GM23338 (cell line): Measurements from ENCODE around the gene TMIE. TPM values are rescaled to one million over a fixed set of nuclear protein-coding genes. Genes with fewer than 3 reads are reported as not detected.

Source experiments
- ATAC-seq: fragments of 200-7000 bp; cut with Tn5 transposase; 3 replicates; pipeline ENCODE4 v1.9.1; 2020
- DNase-seq: peaks from one replicate; pipeline ENCODE4 v3.0.0-alpha.2; 2015; ENCODE audit warnings: low spot score
- H2AFZ ChIP-seq: fragments of 200-600 bp; sonication (generic); 2 replicates; pipeline ENCODE4 v1.8.0; 2016; ENCODE audit warnings: antibody characterized with exemption, mild to moderate bottlenecking, moderate library complexity
- H3F3A ChIP-seq: fragments of 200-600 bp; sonication (generic); replicated peaks from 2 replicates; pipeline ENCODE4 v1.8.0; 2017; ENCODE audit warnings: antibody characterized with exemption, mixed run types, low read depth
- H3K27ac ChIP-seq: fragments of 200-600 bp; sonication (generic); 2 replicates; pipeline ENCODE4 v1.6.1; 2016; ENCODE audit warnings: low read depth
- H3K27me3 ChIP-seq: fragments of 200-600 bp; sonication (generic); 2 replicates; pipeline ENCODE4 v1.8.0; 2016; ENCODE audit warnings: mild to moderate bottlenecking, mixed run types, moderate library complexity; ENCODE audit not compliant: insufficient read depth
- H3K36me3 ChIP-seq: fragments of 200-600 bp; sonication (generic); 2 replicates; pipeline ENCODE4 v1.8.0; 2016; ENCODE audit warnings: mild to moderate bottlenecking; ENCODE audit not compliant: insufficient read depth
- H3K4me1 ChIP-seq: fragments of 200-600 bp; sonication (generic); 2 replicates; pipeline ENCODE4 v1.8.0; 2016; ENCODE audit warnings: mild to moderate bottlenecking, moderate library complexity; ENCODE audit not compliant: insufficient read depth
- H3K4me2 ChIP-seq: fragments of 200-600 bp; sonication (generic); 2 replicates; pipeline ENCODE4 v1.7.1; 2017; ENCODE audit warnings: mixed run types
- H3K4me3 ChIP-seq: fragments of 200-600 bp; sonication (generic); 2 replicates; pipeline ENCODE4 v1.6.1; 2016; ENCODE audit warnings: mixed run types
- H3K79me2 ChIP-seq: fragments of 200-600 bp; sonication (generic); replicated peaks from 2 replicates; pipeline ENCODE4 v1.8.0; 2017; ENCODE audit warnings: mild to moderate bottlenecking; ENCODE audit not compliant: insufficient read depth
- H3K9me2 ChIP-seq: fragments of 200-600 bp; sonication (generic); 2 replicates; pipeline ENCODE4 v1.8.0; 2017; ENCODE audit not compliant: insufficient read depth
- H4K20me1 ChIP-seq: fragments of 200-600 bp; sonication (generic); replicated peaks from 2 replicates; pipeline ENCODE4 v1.8.0; 2017; ENCODE audit warnings: mild to moderate bottlenecking; ENCODE audit not compliant: insufficient read depth
- H3K27ac Mint-ChIP-seq: 2 replicates; pipeline ENCODE4 v1.8.0; 2020; ENCODE audit warnings: inconsistent platforms, mild to moderate bottlenecking, moderate library complexity, mixed read lengths
- H3K27me3 Mint-ChIP-seq: 3 replicates; pipeline ENCODE4 v1.8.0; 2022; ENCODE audit warnings: low read depth, mild to moderate bottlenecking, moderate library complexity, mixed read lengths, inconsistent platforms; ENCODE audit not compliant: insufficient read depth, poor library complexity
- H3K36me3 Mint-ChIP-seq: 3 replicates; pipeline ENCODE4 v1.8.0; 2021; ENCODE audit warnings: low read depth, mild to moderate bottlenecking, inconsistent platforms, moderate library complexity, mixed read lengths
- H3K4me1 Mint-ChIP-seq: 3 replicates; pipeline ENCODE4 v1.8.0; 2020; ENCODE audit warnings: mild to moderate bottlenecking, inconsistent platforms, mixed read lengths
- H3K4me3 Mint-ChIP-seq: 3 replicates; pipeline ENCODE4 v1.8.0; 2021; ENCODE audit warnings: moderate library complexity, mild to moderate bottlenecking, inconsistent platforms, mixed read lengths
- H3K9me3 Mint-ChIP-seq: 3 replicates; pipeline ENCODE4 v1.8.0; 2020; ENCODE audit warnings: moderate library complexity, mild to moderate bottlenecking, inconsistent platforms, mixed read lengths
- CREB1 ChIP-seq: fragments of 250-450 bp; sonication (Bioruptor Pico); IDR thresholded peaks from 2 replicates; pipeline ENCODE4 v1.5.0; 2020; ENCODE audit warnings: low read depth, mild to moderate bottlenecking, moderate library complexity
- EZH2 ChIP-seq: fragments of 200-600 bp; sonication (generic); IDR thresholded peaks from one replicate; pipeline ENCODE4 v1.8.0; 2017; ENCODE audit warnings: antibody characterized with exemption, mild to moderate bottlenecking, low read depth; ENCODE audit not compliant: unreplicated experiment
- EZH2phosphoT487 ChIP-seq: fragments of 200-600 bp; sonication (generic); IDR thresholded peaks from one replicate; pipeline ENCODE4 v1.8.1; 2018; ENCODE audit warnings: antibody characterized with exemption; ENCODE audit not compliant: unreplicated experiment
- JUNB ChIP-seq: IDR thresholded peaks from one replicate; pipeline ENCODE4 v1.6.1; 2016; ENCODE audit warnings: antibody characterized with exemption; ENCODE audit not compliant: unreplicated experiment
- NANOG ChIP-seq: IDR thresholded peaks from 2 replicates; pipeline ENCODE4 v1.6.1; 2016; ENCODE audit warnings: antibody characterized with exemption, borderline replicate concordance
- POLR2AphosphoS5 ChIP-seq: IDR thresholded peaks from 2 replicates; pipeline ENCODE4 v1.6.1; 2016; ENCODE audit warnings: antibody characterized with exemption, low read depth
- STAT1 ChIP-seq: IDR thresholded peaks from one replicate; pipeline ENCODE4 v1.6.1; 2016; ENCODE audit warnings: antibody characterized with exemption; ENCODE audit not compliant: unreplicated experiment
- ZNF114 ChIP-seq: fragments of 250-450 bp; sonication (Bioruptor Pico); IDR thresholded peaks from 2 replicates; pipeline ENCODE4 v1.5.0; 2020; ENCODE audit warnings: mild to moderate bottlenecking, moderate library complexity
- ZNF331 ChIP-seq: fragments of 250-450 bp; sonication (Bioruptor Pico); IDR thresholded peaks from 2 replicates; pipeline ENCODE4 v1.5.0; 2020; ENCODE audit warnings: low read depth, mild to moderate bottlenecking, moderate library complexity
- polyA plus RNA-seq: library from polyadenylated mRNA; unstranded; fragments of >200 nt; fragmentation: Nextera tagmentation; extraction: Ambion mirVana; gene quantifications from 2 replicates; pipeline ENCODE4 v1.2.1, GENCODE V29; 2016
- total RNA-seq: library from RNA; depleted of rRNA; stranded (reverse); fragments of >200 nt; shearing (Covaris generic); gene quantifications from 2 replicates; pipeline ENCODE4 v1.2.3, GENCODE V29; 2014
- TF ChIP-seq, protein P1 (sequence below): fragments of 250-450 bp; sonication (Bioruptor Pico); IDR thresholded peaks from 2 replicates; pipeline ENCODE4 v1.5.0; 2020; ENCODE audit warnings: mild to moderate bottlenecking, moderate library complexity
- TF ChIP-seq, protein P2 (sequence below): IDR thresholded peaks from one replicate; pipeline ENCODE4 v1.6.1; 2018; ENCODE audit warnings: antibody characterized with exemption; ENCODE audit not compliant: unreplicated experiment
- TF ChIP-seq, protein P3 (sequence below): IDR thresholded peaks from 2 replicates; pipeline ENCODE4 v1.6.1; 2016; ENCODE audit warnings: antibody characterized with exemption
- TF ChIP-seq, protein P4 (sequence below), 2 experiments: fragments of 200-600 bp in 1 of 2; sonication (generic) in 1 of 2; conservative IDR thresholded peaks; 2 replicates each; pipeline versions ENCODE4 v1.5.1 to v1.6.1; 2016 to 2017; ENCODE audit warnings: antibody characterized with exemption in 2 of 2, low read depth in 2 of 2, mild to moderate bottlenecking in 2 of 2, moderate library complexity in 1 of 2

Gene TMIE
- total and polyA plus RNA-seq, 2 experiments from 2014 or later = 0.84 to 1.2 TPM

DNA sequence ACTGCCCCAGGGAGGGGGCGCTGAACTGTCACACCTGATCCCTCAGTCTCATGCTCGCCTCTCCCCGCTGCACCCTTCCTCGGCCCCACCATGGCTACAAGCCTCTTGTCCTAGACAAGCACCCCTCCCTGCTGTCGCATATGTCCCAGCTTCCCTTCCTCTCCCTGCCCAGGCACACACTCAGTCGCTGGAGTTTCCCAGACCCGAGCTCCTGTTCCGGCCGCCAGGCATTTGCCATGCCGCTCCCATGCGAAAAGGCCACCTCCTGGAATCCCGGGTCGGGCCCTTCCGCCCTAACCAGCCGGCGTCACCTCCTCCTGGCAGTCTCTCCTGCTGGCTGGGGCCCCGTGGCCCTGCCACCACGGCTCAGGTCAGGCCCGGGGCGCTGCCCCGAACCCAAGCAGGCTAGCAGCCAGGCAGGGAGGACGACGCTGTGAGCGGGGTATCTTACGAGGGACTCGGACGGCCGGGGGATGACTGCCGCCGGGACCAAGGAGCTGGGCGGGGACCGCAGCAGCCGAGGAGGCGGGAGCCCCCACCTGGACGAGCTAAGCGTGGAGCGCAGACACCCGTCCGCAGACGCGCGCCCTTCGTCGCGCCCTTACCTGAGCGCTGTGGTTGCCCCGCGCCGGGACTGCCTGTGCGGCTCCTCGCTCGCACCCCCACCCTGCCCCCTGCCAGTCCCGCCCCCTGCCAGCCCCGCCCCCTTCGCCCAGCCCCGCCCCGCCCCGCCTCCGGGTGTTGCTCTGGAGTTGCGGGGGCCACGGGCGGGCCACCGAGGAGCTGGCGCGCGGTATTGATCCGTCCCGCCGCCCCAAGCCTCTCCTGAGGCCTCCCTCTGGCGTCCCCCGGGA lies 7.9 kb upstream of the TMIE start, which contains the start of gene ALS2CL:
Gene ALS2CL, minus strand, starts transcription at position 642 of the 854 bp plus-strand sequence. CDS start 4,239 bp downstream, outside the sequence.
- Histone ChIP-seq H3F3A (no peaks in the 10 kb centered on the region), H4K20me1 (no peaks in the 10 kb centered on the region), H3K79me2 (no peaks in the 10 kb centered on the region), H3K27ac (no peak within 1 kb of the TSS), H3K9me2 (no peaks in the 10 kb centered on the region), H3K4me3 (peak within 1 kb of the TSS; percentile 73), H2AFZ (peak within 1 kb of the TSS; percentile 97), H3K4me2 (peak within 1 kb of the TSS; percentile 91), H3K27me3 (peaks cover 29% of the 10 kb centered on the region), H3K36me3 (no peaks in the 10 kb centered on the region), H3K4me1 (no peaks in the 10 kb centered on the region; the same call in 1 of the 2 replicates)
- TF ChIP-seq, protein P1, sequence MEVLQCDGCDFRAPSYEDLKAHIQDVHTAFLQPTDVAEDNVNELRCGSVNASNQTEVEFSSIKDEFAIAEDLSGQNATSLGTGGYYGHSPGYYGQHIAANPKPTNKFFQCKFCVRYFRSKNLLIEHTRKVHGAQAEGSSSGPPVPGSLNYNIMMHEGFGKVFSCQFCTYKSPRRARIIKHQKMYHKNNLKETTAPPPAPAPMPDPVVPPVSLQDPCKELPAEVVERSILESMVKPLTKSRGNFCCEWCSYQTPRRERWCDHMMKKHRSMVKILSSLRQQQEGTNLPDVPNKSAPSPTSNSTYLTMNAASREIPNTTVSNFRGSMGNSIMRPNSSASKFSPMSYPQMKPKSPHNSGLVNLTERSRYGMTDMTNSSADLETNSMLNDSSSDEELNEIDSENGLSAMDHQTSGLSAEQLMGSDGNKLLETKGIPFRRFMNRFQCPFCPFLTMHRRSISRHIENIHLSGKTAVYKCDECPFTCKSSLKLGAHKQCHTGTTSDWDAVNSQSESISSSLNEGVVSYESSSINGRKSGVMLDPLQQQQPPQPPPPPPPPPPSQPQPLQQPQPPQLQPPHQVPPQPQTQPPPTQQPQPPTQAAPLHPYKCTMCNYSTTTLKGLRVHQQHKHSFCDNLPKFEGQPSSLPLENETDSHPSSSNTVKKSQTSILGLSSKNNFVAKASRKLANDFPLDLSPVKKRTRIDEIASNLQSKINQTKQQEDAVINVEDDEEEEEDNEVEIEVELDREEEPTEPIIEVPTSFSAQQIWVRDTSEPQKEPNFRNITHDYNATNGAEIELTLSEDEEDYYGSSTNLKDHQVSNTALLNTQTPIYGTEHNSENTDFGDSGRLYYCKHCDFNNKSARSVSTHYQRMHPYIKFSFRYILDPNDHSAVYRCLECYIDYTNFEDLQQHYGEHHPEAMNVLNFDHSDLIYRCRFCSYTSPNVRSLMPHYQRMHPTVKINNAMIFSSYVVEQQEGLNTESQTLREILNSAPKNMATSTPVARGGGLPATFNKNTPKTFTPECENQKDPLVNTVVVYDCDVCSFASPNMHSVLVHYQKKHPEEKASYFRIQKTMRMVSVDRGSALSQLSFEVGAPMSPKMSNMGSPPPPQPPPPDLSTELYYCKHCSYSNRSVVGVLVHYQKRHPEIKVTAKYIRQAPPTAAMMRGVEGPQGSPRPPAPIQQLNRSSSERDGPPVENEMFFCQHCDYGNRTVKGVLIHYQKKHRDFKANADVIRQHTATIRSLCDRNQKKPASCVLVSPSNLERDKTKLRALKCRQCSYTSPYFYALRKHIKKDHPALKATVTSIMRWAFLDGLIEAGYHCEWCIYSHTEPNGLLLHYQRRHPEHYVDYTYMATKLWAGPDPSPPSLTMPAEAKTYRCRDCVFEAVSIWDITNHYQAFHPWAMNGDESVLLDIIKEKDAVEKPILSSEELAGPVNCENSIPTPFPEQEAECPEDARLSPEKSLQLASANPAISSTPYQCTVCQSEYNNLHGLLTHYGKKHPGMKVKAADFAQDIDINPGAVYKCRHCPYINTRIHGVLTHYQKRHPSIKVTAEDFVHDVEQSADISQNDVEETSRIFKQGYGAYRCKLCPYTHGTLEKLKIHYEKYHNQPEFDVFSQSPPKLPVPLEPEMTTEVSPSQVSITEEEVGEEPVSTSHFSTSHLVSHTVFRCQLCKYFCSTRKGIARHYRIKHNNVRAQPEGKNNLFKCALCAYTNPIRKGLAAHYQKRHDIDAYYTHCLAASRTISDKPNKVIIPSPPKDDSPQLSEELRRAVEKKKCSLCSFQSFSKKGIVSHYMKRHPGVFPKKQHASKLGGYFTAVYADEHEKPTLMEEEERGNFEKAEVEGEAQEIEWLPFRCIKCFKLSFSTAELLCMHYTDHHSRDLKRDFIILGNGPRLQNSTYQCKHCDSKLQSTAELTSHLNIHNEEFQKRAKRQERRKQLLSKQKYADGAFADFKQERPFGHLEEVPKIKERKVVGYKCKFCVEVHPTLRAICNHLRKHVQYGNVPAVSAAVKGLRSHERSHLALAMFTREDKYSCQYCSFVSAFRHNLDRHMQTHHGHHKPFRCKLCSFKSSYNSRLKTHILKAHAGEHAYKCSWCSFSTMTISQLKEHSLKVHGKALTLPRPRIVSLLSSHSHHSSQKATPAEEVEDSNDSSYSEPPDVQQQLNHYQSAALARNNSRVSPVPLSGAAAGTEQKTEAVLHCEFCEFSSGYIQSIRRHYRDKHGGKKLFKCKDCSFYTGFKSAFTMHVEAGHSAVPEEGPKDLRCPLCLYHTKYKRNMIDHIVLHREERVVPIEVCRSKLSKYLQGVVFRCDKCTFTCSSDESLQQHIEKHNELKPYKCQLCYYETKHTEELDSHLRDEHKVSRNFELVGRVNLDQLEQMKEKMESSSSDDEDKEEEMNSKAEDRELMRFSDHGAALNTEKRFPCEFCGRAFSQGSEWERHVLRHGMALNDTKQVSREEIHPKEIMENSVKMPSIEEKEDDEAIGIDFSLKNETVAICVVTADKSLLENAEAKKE (CRISPR knock-in tag) = no peak
- TF ChIP-seq, protein P2, sequence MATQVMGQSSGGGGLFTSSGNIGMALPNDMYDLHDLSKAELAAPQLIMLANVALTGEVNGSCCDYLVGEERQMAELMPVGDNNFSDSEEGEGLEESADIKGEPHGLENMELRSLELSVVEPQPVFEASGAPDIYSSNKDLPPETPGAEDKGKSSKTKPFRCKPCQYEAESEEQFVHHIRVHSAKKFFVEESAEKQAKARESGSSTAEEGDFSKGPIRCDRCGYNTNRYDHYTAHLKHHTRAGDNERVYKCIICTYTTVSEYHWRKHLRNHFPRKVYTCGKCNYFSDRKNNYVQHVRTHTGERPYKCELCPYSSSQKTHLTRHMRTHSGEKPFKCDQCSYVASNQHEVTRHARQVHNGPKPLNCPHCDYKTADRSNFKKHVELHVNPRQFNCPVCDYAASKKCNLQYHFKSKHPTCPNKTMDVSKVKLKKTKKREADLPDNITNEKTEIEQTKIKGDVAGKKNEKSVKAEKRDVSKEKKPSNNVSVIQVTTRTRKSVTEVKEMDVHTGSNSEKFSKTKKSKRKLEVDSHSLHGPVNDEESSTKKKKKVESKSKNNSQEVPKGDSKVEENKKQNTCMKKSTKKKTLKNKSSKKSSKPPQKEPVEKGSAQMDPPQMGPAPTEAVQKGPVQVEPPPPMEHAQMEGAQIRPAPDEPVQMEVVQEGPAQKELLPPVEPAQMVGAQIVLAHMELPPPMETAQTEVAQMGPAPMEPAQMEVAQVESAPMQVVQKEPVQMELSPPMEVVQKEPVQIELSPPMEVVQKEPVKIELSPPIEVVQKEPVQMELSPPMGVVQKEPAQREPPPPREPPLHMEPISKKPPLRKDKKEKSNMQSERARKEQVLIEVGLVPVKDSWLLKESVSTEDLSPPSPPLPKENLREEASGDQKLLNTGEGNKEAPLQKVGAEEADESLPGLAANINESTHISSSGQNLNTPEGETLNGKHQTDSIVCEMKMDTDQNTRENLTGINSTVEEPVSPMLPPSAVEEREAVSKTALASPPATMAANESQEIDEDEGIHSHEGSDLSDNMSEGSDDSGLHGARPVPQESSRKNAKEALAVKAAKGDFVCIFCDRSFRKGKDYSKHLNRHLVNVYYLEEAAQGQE = no peak
- TF ChIP-seq, protein P3, sequence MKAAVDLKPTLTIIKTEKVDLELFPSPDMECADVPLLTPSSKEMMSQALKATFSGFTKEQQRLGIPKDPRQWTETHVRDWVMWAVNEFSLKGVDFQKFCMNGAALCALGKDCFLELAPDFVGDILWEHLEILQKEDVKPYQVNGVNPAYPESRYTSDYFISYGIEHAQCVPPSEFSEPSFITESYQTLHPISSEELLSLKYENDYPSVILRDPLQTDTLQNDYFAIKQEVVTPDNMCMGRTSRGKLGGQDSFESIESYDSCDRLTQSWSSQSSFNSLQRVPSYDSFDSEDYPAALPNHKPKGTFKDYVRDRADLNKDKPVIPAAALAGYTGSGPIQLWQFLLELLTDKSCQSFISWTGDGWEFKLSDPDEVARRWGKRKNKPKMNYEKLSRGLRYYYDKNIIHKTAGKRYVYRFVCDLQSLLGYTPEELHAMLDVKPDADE = no peak
- peak; percentile 33 for TF ChIP-seq EZH2
- TF ChIP-seq NANOG = no peak
- TF ChIP-seq EZH2phosphoT487 = no peak
- TF ChIP-seq ZNF114 (CRISPR knock-in tag) = no peak
- TF ChIP-seq ZNF331 (CRISPR knock-in tag) = no peak
- TF ChIP-seq, protein P4, sequence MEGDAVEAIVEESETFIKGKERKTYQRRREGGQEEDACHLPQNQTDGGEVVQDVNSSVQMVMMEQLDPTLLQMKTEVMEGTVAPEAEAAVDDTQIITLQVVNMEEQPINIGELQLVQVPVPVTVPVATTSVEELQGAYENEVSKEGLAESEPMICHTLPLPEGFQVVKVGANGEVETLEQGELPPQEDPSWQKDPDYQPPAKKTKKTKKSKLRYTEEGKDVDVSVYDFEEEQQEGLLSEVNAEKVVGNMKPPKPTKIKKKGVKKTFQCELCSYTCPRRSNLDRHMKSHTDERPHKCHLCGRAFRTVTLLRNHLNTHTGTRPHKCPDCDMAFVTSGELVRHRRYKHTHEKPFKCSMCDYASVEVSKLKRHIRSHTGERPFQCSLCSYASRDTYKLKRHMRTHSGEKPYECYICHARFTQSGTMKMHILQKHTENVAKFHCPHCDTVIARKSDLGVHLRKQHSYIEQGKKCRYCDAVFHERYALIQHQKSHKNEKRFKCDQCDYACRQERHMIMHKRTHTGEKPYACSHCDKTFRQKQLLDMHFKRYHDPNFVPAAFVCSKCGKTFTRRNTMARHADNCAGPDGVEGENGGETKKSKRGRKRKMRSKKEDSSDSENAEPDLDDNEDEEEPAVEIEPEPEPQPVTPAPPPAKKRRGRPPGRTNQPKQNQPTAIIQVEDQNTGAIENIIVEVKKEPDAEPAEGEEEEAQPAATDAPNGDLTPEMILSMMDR (conservative IDR thresholded peaks at IDR 0.05; ENCODE audit: low read depth in 2 of 2) = no peak
- peak; percentile 64 for TF ChIP-seq POLR2AphosphoS5
- no peak for TF ChIP-seq JUNB
- TF ChIP-seq STAT1 = no peak
- no peak for TF ChIP-seq CREB1 (CRISPR knock-in tag)
- Mint-ChIP-seq H3K4me1 (peaks cover 15% of the 10 kb centered on the region), H3K36me3 (no peaks in the 10 kb centered on the region; the same call in 2 of the 3 replicates), H3K9me3 (no peaks in the 10 kb centered on the region), H3K27ac (no peak within 1 kb of the TSS), H3K4me3 (peak within 1 kb of the TSS; percentile 73), H3K27me3 (peaks cover 35% of the 10 kb centered on the region)
- peak; percentile 70 for ATAC-seq
- peak; percentile 77 for DNase-seq
